22Rv1 (cell line): ENCODE results near the gene CAMK2D.

Source experiments
- ZFX ChIP-seq: fragments of 450-650 bp; IDR thresholded peaks from 2 replicates; pipeline ENCODE4 v1.6.1; 2017; ENCODE audit warnings: antibody characterized with exemption, borderline replicate concordance
- TF ChIP-seq, protein P1 (sequence below): fragments of 450-650 bp; IDR thresholded peaks from 2 replicates; pipeline ENCODE4 v1.5.1; 2017; ENCODE audit warnings: mild to moderate bottlenecking

GRCh38 chr4:113450295-113451080 lies 311.1 kb downstream of the CAMK2D start:
- TF ChIP-seq, protein P1, sequence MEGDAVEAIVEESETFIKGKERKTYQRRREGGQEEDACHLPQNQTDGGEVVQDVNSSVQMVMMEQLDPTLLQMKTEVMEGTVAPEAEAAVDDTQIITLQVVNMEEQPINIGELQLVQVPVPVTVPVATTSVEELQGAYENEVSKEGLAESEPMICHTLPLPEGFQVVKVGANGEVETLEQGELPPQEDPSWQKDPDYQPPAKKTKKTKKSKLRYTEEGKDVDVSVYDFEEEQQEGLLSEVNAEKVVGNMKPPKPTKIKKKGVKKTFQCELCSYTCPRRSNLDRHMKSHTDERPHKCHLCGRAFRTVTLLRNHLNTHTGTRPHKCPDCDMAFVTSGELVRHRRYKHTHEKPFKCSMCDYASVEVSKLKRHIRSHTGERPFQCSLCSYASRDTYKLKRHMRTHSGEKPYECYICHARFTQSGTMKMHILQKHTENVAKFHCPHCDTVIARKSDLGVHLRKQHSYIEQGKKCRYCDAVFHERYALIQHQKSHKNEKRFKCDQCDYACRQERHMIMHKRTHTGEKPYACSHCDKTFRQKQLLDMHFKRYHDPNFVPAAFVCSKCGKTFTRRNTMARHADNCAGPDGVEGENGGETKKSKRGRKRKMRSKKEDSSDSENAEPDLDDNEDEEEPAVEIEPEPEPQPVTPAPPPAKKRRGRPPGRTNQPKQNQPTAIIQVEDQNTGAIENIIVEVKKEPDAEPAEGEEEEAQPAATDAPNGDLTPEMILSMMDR: no peak
- no peak for TF ChIP-seq ZFX
